Tibial artery (tissue), 4 donors: ENCODE data around the gene NQO1.

ENCODE experiments used
- DNase-seq, 2 donors: peaks; one replicate each; pipeline ENCODE4 v3.0.0-alpha.2; 2019
- H3K27ac ChIP-seq, 2 donors: fragments of 200-600 bp; sonication (generic) in 1 of 2; 1 replicate in 1 of 2; 2 replicates in 1 of 2; pipeline ENCODE4 v1.5.1; 2018 to 2019; ENCODE audit warnings: mild to moderate bottlenecking in 1 of 2
- H3K27me3 ChIP-seq, 2 donors: fragments of 200-600 bp; sonication (generic) in 1 of 2; one replicate each; pipeline versions ENCODE4 v1.5.1 to v1.6.0; 2016 to 2019
- H3K36me3 ChIP-seq, 3 donors: fragments of 200-600 bp; sonication (generic) in 2 of 3; one replicate each; pipeline ENCODE4 v1.5.1; 2016 to 2019; ENCODE audit warnings: mild to moderate bottlenecking in 2 of 3
- H3K4me1 ChIP-seq, 4 donors: fragments of 200-600 bp; sonication (generic) in 2 of 4; 1 replicate in 3 of 4; 2 replicates in 1 of 4; pipeline ENCODE4 v1.5.1; 2016 to 2019
- H3K4me3 ChIP-seq, 2 donors: fragments of 200-600 bp; sonication (generic) in 1 of 2; 1 replicate in 1 of 2; 2 replicates in 1 of 2; pipeline ENCODE4 v1.5.1; 2018 to 2019; ENCODE audit warnings: mild to moderate bottlenecking in 2 of 2
- H3K9me3 ChIP-seq, 3 donors: fragments of 200-600 bp; sonication (generic) in 1 of 3; one replicate each; pipeline ENCODE4 v1.5.1; 2016 to 2019
- CTCF ChIP-seq, 2 experiments: fragments of 200-600 bp in 1 of 2; fragments of 450-650 bp in 1 of 2; IDR thresholded peaks; one replicate each; pipeline ENCODE4 v1.5.1; 2017 to 2019; ENCODE audit warnings: antibody characterized with exemption in 2 of 2, mild to moderate bottlenecking in 1 of 2, moderate library complexity in 1 of 2
- intact Hi-C: fragments of 100-400 bp; cut with DNase I; formaldehyde crosslinking; loops from one replicate; pipeline ENCODE4 v1.15.0; 2023; ENCODE audit warnings: low total_unique reads

Gene NQO1

DNA sequence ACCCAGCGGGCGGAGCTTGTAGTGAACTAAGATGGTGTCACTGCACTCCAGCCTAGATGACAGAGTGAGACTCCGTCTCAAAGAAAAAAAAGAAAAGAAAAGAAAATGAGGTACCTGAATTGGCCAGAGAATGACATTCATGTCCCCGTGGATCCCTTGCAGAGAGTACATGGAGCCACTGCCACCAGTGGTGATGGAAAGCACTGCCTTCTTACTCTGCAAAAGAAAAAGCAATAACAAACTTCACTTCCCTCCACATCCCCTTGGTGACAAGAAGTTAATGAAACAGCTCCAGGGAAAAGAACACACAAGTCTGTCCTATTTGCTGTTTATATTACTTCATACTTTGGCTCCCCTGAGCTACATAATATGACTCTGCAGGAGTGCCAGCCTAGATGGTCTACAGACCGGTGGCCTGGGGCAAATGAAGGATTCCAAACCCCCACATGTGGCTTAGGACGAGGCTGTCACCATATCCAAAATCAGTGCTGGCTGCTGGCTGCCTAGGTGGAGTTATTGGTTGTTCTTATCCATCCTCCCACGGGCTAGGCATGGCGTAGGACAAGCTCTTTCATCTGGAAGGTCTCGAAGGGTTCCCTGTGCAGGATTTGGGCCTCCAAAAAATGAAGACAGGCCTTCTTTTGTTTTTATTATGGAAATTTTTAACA is 13.3 kb downstream of the NQO1 start:
- intact Hi-C loops = no loop called here
- no peak for TF ChIP-seq CTCF (IDR thresholded peaks at IDR 0.05)
- Histone ChIP-seq H3K4me3 (no peak overlapping the region), H3K4me1 (peaks cover 0 to 19% (median 3%) of the 10 kb centered on the region in 4 donors), H3K27me3 (no peaks in the 10 kb centered on the region), H3K36me3 (peaks cover 25 to 74% (median 62%) of the 10 kb centered on the region in 3 donors), H3K27ac (no peak overlapping the region), H3K9me3 (no peaks in the 10 kb centered on the region)
- peak in 1 of 2 donors; percentile 25 for DNase-seq

DNA sequence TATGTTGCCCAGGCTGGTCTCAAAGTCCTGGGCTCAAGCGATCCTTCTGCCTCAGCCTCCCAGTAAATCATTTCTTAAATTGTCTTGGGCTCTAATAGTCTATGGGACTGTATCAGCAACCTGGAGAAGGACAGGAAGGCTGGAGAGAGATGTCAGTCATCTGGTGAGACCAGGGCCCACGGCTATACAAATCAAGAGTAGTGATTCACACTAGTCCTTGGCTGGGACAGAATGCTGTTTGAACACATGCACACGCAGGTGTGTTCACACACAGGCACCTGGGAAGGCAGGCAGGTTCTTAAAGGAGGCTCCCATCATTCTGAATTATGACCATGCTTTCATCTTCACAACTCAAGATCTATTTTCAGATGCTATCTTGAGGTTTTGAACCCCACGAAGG is 14.1 kb downstream of the NQO1 start:
- Histone ChIP-seq H3K27me3 (no peaks in the 10 kb centered on the region), H3K9me3 (no peaks in the 10 kb centered on the region), H3K27ac (peak overlapping the region in 1 of 2 donors; percentile 31), H3K4me1 (peaks cover 0 to 19% (median 3%) of the 10 kb centered on the region in 4 donors), H3K4me3 (no peak overlapping the region), H3K36me3 (peaks cover 23 to 74% (median 62%) of the 10 kb centered on the region in 3 donors)
- TF ChIP-seq CTCF (IDR thresholded peaks at IDR 0.05) = no peak
- intact Hi-C loops = no loop called here
- peak in 1 of 2 donors; percentile 48 for DNase-seq

GRCh38 chr16:69711115-69711740 is 15.1 kb downstream of the NQO1 start:
- no peak for TF ChIP-seq CTCF (IDR thresholded peaks at IDR 0.05)
- H3K27ac ChIP-seq = peak overlapping the region in 1 of 2 donors; percentile 31
- no peaks in the 10 kb centered on the region for H3K27me3 ChIP-seq
- no peak overlapping the region for H3K4me3 ChIP-seq
- intact Hi-C loops = no loop called here
- H3K9me3 ChIP-seq = no peaks in the 10 kb centered on the region
- H3K36me3 ChIP-seq = peaks cover 14 to 64% (median 55%) of the 10 kb centered on the region in 3 donors
- DNase-seq = peak in 1 of 2 donors; percentile 60
- H3K4me1 ChIP-seq = peaks cover 0 to 19% (median 3%) of the 10 kb centered on the region in 4 donors

GRCh38 chr16:69709456-69710084 is 16.8 kb downstream of the NQO1 start:
- peak in 1 of 2 donors; percentile 42 for DNase-seq
- TF ChIP-seq CTCF (IDR thresholded peaks at IDR 0.05) = peak; percentile 56 to 80
- H3K36me3 ChIP-seq = peaks cover 14 to 48% (median 46%) of the 10 kb centered on the region in 3 donors
- H3K4me1 ChIP-seq = peaks cover 0 to 19% (median 3%) of the 10 kb centered on the region in 4 donors
- no peaks in the 10 kb centered on the region for H3K9me3 ChIP-seq
- intact Hi-C loops = loop anchor here (2.0 kb wide), 1 partner anchor 47 kb away; no protein-coding TSS in a partner anchor
- no peak overlapping the region for H3K4me3 ChIP-seq
- peak overlapping the region; percentile 21 to 31 for H3K27ac ChIP-seq
- no peaks in the 10 kb centered on the region for H3K27me3 ChIP-seq

DNA sequence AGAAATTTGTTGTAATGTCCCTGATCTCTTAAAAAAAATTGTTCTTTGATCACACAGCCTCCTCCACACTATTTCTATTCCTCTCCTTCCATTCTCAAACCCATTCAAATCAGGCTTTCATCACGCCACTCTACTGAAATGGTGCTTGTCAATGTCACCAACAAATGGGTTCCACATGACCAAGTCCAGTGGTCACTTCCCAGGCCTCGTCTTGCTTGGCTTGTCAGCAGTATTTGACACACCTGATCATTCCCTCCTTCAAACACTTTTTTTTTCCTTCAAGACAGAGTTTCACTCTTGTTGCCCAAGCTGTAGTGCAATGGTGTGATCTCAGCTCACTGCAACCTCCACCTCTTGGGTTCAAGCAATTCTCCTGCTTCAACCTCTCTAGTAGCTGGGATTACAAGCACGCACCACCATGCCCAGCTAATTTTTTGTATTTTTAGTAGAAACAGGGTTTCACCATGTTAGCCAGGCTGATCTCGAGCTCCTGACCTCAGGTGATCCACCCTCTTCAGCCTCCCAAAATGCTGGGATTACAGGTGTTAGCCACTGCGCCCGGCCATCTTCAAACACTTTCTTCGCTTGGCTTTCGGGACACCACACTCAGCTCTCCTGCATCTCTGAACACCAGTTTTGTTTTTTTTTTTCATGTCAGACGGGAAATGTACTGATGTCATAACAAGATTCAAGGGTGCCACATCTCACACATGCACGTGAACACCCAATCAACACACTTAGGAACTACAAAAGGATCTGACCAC is 18.3 kb downstream of the NQO1 start:
- Histone ChIP-seq H3K9me3 (no peaks in the 10 kb centered on the region), H3K27ac (no peak overlapping the region), H3K27me3 (no peaks in the 10 kb centered on the region), H3K36me3 (peaks cover 12 to 33% (median 33%) of the 10 kb centered on the region in 3 donors), H3K4me3 (no peak overlapping the region), H3K4me1 (peaks cover 0 to 19% (median 3%) of the 10 kb centered on the region in 4 donors)
- intact Hi-C loops = loop anchor here (2.0 kb wide), 1 partner anchor 49 kb away; no protein-coding TSS in a partner anchor
- peak in 1 of 2 donors; percentile 24 for DNase-seq
- no peak for TF ChIP-seq CTCF (IDR thresholded peaks at IDR 0.05)
